BE2C (cell line): ENCODE measurements around the gene ETFB.
"Not testable (repeated sequence)": the region's sequence is repeated elsewhere in the genome, so short reads cannot be mapped to it uniquely, and the experiment has no call there.

Source experiments
- DNase-seq: peaks from one replicate; pipeline ENCODE4 v3.0.0-alpha.2; 2020
- H3K27me3 ChIP-seq: fragments of 250-450 bp; sonication (Bioruptor Pico); 2 replicates; pipeline ENCODE4 v1.5.1; 2020; ENCODE audit warnings: mild to moderate bottlenecking
- H3K36me3 ChIP-seq: fragments of 250-450 bp; sonication (Bioruptor Pico); 2 replicates; pipeline ENCODE4 v1.5.1; 2020; ENCODE audit warnings: mild to moderate bottlenecking
- H3K4me1 ChIP-seq: fragments of 250-450 bp; sonication (Bioruptor Pico); 2 replicates; pipeline ENCODE4 v1.5.1; 2020
- H3K4me3 ChIP-seq: 2 replicates; pipeline ENCODE4 v1.5.1; 2011; ENCODE audit warnings: low read depth, low read length
- H3K9me3 ChIP-seq: fragments of 250-450 bp; sonication (Bioruptor Pico); 2 replicates; pipeline ENCODE4 v1.5.1; 2020
- TF ChIP-seq, protein P1 (sequence below): IDR thresholded peaks from 2 replicates; pipeline ENCODE4 v1.5.1; 2012; ENCODE audit warnings: mild to moderate bottlenecking, low read depth, low read length

Gene ETFB

GRCh38 chr19:51399231-51399630, 33.0 kb upstream of the ETFB start:
- H3K27me3 ChIP-seq = no peaks in the 10 kb centered on the region
- no peak for DNase-seq
- H3K9me3 ChIP-seq = no peaks in the 10 kb centered on the region
- no peaks in the 10 kb centered on the region for H3K4me1 ChIP-seq
- no peaks in the 10 kb centered on the region for H3K36me3 ChIP-seq
- H3K4me3 ChIP-seq = no peak overlapping the region
- TF ChIP-seq, protein P1, sequence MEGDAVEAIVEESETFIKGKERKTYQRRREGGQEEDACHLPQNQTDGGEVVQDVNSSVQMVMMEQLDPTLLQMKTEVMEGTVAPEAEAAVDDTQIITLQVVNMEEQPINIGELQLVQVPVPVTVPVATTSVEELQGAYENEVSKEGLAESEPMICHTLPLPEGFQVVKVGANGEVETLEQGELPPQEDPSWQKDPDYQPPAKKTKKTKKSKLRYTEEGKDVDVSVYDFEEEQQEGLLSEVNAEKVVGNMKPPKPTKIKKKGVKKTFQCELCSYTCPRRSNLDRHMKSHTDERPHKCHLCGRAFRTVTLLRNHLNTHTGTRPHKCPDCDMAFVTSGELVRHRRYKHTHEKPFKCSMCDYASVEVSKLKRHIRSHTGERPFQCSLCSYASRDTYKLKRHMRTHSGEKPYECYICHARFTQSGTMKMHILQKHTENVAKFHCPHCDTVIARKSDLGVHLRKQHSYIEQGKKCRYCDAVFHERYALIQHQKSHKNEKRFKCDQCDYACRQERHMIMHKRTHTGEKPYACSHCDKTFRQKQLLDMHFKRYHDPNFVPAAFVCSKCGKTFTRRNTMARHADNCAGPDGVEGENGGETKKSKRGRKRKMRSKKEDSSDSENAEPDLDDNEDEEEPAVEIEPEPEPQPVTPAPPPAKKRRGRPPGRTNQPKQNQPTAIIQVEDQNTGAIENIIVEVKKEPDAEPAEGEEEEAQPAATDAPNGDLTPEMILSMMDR = no peak

DNA sequence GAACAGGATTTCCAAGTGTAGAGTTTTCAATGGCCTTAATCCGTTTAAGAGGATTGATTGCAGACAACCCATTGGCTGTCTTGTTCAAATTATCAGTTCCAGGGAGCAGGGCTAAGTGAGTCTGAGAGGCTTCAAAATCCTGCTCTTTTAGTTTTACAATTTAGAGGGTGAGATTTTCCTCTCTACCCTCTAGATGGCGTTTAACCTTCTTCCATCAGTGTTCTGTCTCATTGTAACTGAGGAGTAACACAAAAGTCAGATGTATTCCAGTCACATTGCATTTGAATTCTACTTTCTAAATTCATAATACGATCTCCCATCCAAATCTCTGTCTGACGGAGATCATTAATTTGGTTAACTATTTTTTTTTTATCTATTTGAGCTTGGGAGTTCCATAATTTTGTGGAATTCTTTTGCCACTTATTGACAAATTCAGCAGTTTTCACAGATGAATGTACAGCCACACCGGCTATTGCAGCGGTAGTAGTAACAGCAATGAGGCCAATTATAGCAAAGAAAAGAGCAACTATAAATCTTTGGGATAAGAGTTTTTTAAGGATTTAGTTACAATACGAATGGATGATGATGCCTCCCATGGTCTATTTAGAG, 32.0 kb upstream of the ETFB start:
- H3K9me3 ChIP-seq = no peaks in the 10 kb centered on the region
- TF ChIP-seq, protein P1 = peak; percentile 66
- no peak overlapping the region for H3K4me3 ChIP-seq
- H3K36me3 ChIP-seq = no peaks in the 10 kb centered on the region
- H3K27me3 ChIP-seq = no peaks in the 10 kb centered on the region
- no peak for DNase-seq
- no peaks in the 10 kb centered on the region for H3K4me1 ChIP-seq

- H3K36me3 ChIP-seq, H3K9me3 ChIP-seq, H3K4me3 ChIP-seq, DNase-seq, H3K4me1 ChIP-seq, H3K27me3 ChIP-seq: not testable (repeated sequence)
These were observed 31.3 kb upstream of the ETFB start for GRCh38 chr19:51397453-51397852.

- TF ChIP-seq, protein P1 = no peak
- H3K9me3 ChIP-seq = no peaks in the 10 kb centered on the region
- no peaks in the 10 kb centered on the region for H3K36me3 ChIP-seq
- H3K4me3 ChIP-seq = no peak overlapping the region
- H3K4me1 ChIP-seq = no peaks in the 10 kb centered on the region
- H3K27me3 ChIP-seq = no peaks in the 10 kb centered on the region
- no peak for DNase-seq
These were observed 30.0 kb upstream of the ETFB start for GRCh38 chr19:51396175-51396574.

GRCh38 chr19:51394050-51394836, 28.1 kb upstream of the ETFB start:
- TF ChIP-seq, protein P1 = no peak
- peak overlapping the region; percentile 57 for H3K4me3 ChIP-seq
- peak; percentile 96 for DNase-seq
- no peaks in the 10 kb centered on the region for H3K27me3 ChIP-seq
- no peaks in the 10 kb centered on the region for H3K4me1 ChIP-seq
- no peaks in the 10 kb centered on the region for H3K9me3 ChIP-seq
- H3K36me3 ChIP-seq = no peaks in the 10 kb centered on the region

- Histone ChIP-seq H3K4me3 (no peak overlapping the region), H3K27me3 (no peaks in the 10 kb centered on the region), H3K9me3 (no peaks in the 10 kb centered on the region), H3K4me1 (no peaks in the 10 kb centered on the region), H3K36me3 (no peaks in the 10 kb centered on the region)
- TF ChIP-seq, protein P1 = no peak
- no peak for DNase-seq
These were observed 26.5 kb upstream of the ETFB start for GRCh38 chr19:51392701-51393100.
